ENCODE results near the gene MEGF11.

Gene MEGF11

DNA sequence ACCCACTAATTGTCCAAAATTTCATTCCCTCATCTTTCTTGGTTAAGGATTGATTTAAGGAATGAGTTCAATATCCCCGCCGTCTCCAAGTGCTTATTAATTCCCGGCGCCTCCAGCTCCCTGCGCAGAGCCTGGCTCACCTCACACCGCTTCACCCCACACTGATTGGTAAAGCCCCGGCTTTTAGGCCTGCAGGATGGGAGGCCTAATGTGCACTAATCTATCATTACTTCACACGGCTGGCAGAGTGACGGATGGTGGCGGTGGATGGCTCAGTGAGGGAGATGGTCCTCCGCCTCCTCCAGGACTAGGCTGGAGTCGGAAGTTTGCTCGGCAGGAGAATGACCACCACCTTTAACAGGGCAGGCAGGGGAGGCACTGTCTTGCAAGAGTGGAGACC lies 81.7 kb downstream of the MEGF11 start:
- DNase-seq (ENCODE audit: low read depth in 2 of 2): no peak

DNA sequence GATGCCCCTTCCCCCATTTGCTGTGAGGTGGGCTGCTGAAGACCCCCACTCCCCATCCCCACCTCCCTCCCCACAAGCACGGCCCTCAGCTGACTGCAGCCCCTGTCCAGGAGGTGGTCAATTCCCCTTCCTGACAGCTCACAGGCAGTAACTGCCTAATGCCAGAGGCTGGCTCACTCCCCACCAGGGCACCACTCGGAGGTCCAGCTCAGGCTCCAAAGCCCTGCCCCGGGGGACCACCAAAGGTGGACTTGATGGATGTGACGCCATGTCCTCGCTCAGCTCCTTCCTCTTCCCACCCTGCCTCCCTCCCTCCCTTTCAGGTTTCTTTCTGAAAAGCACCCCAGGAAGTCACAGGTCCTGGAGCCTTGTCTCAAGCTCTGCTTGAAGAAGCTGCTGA lies 82.8 kb downstream of the MEGF11 start:
- DNase-seq (ENCODE audit: low read depth in 2 of 2): no peak

DNA sequence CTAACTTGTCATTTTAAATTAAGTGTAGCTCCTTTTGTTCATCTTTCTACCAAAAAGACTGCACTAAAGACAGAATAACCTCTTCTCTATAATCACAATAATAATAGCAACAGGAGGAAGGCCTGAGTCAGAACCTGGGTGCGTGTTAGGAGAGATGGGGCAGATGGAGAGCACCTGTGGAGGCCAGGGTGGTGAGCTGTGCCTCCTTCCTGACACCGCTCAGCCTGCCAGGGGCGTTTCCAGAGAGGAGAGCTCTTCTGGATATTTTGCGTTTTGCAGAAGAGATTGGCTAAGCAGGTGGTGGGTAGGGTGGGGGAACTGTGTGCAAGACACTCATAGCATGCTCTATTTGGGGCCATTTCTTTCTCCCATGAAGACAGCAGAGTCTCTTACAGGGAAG lies 83.5 kb downstream of the MEGF11 start:
- DNase-seq (ENCODE audit: low read depth in 2 of 2): no peak

DNA sequence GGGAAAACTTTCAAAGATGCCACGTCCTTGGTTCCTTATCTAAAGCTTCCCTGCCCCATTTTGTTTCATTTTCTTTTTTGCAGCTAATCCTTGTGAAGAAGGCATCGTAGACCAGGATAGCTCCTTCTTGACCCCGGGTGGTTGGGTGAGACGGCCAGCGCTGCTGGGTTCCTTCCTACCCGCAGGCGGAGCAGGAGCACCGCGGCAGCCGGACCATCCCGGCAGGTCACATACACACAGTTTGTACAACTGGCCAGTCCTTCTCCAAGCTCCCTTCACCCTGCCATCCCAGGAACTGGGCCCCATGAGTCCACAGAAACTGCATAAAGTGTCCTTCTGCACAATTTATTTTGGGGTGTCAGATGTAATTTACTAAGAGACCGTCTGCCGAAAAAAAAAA lies 83.9 kb downstream of the MEGF11 start:
- DNase-seq (ENCODE audit: low read depth in 2 of 2): no peak

DNA sequence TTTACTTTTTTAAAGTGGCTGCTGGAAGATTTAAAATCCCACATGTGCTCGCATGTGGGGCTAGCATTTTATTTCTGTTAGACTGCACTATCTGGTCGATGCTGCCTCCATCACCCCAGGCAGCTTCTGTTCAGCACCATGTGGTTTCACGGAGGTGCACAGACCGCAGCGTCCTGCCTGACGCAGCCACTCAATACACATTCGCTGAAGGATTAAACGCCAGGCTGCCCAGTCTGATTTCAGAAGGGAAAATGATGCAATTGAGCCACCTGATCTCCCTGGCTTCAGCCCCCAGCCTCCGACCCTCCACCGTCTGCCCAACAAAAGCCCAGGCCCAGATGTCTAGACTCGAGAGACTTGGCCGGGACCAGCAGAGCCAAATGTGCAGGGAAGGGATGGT lies 84.5 kb downstream of the MEGF11 start:
- DNase-seq (ENCODE audit: low read depth in 2 of 2): no peak

DNA sequence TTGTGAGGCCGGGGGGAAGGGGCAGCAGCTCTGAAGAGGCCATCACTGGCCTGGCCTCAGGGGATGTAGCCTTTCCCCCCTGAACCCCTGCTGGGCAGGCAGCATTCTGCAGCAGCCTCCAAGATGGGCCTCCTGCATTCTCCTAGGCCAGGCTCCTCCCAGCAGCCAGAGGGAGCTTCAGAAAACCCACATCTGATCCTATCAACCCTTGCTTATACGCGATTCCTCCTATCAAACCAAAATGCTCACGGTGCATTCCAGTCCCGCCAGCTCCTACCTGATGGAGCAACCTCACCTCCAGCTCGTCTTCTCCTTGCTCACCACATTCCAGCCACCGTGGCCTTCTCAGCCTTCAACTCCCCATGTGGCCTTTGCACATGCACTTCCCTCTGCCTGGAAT lies 85.7 kb downstream of the MEGF11 start:
- DNase-seq (ENCODE audit: low read depth in 2 of 2): no peak

DNA sequence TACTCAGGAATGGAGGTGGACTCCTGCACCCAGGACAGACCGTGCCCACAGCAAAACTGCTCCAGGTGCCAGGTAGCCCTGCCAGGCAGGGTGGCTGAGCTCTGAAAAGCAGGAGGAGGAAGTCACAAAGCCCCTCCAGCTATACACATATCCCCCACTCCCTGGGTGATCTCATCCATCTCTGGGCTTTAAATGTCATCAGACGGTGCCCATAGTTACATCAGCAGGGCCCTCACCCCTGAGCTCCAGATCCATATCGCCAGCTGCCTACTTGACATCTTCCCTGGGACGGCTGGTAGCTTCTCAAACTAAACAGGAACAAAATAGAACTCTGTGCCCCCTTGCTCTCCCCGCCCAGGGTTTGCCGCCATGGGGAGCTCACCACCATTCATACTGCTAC lies 87.7 kb downstream of the MEGF11 start:
- no peak for DNase-seq (ENCODE audit: low read depth in 2 of 2)

DNA sequence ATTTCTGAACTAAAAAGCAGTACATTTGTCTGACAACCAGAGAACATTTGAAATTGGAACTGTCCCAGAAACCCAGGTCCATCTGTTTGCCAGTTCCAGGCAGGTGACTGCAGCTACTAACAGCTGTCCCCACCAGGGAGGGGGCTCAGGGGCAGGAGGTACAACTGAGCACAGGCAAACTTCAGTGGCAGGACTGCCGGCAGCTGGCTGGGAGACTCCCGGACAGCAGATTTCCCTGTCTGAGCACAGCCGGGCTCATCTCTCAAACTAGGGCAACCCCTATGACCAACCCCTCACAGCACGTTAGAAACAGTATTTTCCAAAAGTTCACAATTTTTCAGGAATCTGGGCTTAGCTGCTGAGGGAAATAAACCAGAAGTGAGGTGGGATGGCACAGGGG lies 88.8 kb downstream of the MEGF11 start:
- DNase-seq (ENCODE audit: low read depth in 2 of 2): no peak

DNA sequence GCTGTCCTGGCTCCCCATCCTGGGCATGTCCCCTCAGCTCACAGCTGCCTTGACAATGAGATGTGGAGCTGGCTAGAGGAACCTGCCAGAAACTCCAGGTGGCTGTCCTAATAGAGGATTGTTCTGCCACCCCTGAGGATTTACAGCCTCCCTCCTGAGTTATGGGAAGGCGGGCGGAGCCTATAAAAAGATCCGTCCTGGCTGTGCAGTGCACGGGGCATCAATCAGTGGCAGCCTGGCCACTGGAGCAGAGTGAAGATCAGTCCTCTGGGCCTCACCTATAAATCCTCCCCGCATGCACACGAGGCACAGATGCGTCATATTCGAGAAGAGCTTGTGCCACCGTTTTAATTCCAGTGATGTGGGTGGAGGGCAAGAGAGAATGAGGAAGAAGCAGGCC lies 90.0 kb downstream of the MEGF11 start:
- DNase-seq (ENCODE audit: low read depth in 2 of 2): no peak

DNA sequence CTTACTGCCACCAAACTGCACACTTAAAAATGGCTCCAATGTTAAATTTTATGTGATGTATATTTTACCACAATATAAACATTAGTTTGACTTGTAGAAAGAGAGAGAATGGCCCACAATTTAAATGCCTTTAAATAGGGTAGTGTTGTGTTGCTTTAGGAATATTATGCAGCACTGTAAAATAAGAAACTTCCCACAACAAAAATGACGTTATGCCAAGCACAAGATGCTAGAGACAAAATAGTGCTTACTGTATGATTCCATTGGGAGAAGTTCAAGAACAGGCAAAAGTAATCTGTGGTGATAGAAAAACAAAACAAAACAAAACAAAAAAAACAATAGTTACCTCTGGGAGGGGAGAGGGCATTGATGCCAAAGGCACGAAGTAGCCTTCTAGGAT lies 91.3 kb downstream of the MEGF11 start:
- no peak for DNase-seq (ENCODE audit: low read depth in 2 of 2)

DNA sequence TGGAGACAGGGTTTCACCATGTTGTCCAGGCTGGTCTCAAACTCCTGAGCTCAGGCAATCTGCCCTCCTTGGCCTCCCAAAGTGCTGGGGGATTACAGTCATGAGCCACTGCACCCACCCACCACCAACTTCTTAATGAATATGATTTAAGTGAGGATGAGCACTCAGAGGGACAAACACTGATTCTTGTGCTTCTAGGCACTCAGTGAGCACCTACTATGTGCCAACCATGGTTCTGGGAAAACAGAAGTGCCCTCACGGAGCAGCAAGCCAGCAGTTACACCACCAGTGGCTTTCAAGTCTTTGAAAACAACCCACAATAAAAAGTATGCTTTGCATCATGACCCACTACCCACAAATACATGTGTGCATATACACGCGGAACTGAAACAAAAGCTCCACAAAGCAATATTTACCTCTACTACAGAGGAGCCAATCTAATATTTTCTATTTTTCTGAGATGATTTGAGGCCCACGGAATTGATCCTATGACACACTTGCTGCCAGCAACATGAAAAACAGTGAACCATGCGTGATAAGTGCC lies 91.9 kb downstream of the MEGF11 start:
- DNase-seq (ENCODE audit: low read depth in 2 of 2): no peak

DNA sequence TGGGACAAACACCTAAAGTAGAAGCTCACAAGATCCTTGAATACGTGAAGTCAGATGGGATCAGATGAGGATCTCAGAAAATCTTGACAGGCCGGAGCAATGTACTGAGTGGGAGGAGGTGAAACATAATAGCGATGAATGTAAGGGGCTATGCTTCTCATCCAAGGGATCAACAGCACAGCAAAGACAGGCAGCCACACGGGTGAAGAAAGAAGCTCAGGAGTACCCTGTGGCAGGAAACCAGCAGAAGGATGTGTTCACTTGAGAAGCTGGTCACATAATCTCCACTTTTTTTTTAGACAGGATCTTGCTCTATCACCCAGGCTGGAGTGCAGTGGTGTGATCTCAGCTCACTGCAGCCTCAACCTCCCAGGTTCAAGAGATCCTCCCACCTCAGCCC lies 92.4 kb downstream of the MEGF11 start:
- DNase-seq (ENCODE audit: low read depth in 2 of 2): no peak

DNA sequence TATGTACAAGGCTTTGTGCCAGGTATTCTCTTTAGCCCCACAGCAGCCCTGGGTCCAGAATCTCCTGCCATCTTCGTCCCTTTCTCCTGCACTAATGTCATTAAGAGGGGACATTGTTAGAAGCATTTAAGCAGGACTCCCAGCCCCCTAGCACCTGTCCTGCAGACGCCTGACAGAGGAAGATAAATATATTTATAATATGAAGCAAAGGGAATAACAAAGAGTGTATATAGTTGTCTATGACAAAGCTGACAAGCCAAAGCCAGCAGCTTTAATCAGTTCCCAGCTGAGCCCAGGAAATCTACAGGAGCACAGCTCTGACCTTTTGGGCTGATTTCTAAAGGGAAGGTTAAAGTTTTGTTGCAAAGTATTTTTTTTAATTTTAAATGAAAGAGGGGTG lies 96.0 kb downstream of the MEGF11 start:
- DNase-seq (ENCODE audit: low read depth in 2 of 2): no peak

DNA sequence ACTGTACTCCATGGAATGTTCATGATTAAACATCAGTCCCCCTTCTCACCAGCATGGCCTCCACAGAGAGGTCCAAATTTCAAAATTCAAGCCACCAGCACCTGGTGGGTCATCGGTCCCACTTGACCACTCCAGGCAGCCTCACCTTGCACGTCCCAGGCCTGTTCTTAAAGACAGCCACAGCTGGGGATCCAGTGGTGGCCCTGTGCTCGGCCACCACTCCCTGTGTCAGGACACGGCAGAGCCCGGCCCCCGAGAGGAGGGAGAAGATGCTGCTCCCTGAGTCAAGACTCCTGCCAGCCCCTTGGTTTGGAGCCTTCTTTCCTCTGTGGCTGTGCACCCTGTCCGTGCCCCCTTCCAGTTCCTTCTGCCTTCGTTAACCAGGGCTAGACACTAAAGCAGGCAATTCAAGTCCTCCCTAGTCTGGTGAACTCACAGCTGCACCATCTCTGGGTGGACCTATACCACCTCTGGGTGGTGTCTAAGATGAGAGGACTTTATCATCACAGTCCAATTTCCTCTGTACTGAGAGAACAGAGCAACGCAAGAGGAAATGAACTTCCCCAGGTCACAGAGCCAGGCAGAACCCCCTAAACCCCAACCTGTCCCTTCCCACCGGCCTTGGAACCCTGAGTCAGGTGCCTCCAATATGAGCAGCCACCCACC lies 97.1 kb downstream of the MEGF11 start:
- no peak for DNase-seq (ENCODE audit: low read depth in 2 of 2)

DNA sequence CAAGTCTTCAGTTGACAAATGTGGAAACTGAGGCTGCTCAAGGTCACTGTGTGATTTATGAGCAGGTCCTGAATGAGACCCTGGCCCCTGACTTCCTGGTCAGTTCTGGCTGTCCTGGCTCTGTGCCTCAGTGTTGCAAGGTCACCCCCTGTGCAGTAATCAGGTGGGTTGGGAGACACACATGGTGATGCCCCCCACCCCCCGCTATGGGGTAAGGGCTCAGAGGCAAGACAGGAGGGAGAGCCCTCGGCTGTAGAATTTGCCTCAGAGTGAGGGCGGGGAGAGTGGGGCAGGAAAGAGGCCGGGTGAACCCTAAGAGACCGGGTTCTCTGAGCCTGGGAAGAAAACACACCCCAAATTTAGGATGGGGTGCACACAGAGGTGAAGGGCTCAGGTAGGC lies 98.5 kb downstream of the MEGF11 start:
- DNase-seq (ENCODE audit: low read depth in 2 of 2): no peak

DNA sequence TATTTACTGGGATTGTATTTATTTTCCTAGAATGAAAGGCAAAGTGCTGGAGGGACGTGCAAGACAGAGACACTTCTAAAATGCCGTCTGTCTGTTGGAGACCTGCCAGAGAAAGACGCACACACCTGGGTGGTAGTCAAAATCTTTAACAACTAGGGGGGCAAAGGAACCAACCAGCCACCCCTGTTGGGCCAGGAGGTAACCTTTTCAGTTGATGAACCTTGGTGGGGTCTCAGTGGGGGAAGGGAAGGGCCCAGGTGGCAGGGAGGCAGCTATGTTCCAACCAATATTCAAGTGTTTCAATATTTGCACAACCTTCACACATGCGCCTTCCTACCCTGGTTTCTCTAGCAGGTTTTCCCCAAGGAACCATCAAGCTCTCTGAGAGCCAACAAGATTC lies 99.0 kb downstream of the MEGF11 start:
- DNase-seq (ENCODE audit: low read depth in 2 of 2): no peak

DNA sequence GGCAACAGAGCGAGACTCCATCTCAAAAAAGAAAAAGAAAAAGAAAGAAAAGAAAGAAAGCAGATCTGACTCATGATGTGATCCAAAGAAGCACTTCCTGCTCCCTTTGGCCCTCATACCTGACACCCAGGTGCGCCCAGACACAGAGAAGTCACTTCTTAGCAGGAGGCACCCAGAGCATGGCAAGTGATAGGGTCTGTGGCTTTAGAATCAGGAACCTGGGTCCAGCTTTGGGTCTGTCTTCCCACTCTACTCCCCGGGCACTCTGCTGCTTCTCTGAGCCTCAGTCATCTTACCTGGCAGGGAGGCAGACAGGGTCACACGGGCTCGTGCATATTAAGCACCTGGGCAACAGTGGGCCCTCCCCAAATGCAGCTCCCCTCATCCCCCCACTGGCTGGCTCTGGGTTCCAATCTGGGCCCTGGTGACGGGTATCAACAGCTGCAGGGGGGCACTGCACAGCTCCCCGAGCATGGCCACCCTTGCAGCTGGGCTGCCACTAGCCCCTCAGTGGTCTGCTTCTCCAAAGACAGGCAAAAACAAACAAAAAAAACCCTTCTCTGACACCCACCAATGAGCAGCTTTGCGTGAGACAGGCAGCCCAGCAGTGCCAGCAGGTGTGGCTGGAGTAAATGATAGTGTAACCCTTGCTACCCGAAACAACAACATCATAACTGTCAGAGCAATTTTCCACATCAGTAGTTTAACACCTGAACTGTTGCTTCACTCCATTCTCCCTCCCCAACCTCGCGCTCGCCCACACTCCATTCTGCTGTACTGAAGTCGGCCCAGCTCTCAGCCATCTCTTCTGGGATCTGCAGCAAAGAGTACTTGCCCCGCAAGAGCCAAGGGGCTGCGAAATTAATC lies 99.8 kb downstream of the MEGF11 start:
- DNase-seq (ENCODE audit: low read depth in 2 of 2): no peak

DNA sequence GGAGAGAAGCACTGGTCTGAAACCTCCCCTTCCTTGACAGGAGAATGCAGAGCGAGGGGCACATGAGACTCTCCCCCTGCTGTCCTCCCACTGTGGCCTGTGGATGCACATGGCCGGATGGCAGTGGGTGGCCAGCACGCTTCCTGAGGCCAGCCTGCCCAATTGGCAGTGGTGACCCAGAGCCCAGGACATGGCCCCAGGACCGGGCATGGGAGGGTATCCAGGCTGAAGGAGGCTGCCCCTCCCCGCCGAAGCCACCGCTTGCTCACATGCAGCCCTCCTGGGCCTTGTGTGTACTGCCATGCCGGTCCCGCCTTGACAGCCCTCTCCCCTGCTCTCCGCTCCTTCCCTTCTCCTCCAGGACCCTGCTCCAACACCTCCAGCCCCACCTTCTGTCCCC lies 100.9 kb downstream of the MEGF11 start:
- no peak for DNase-seq (ENCODE audit: low read depth in 2 of 2)

DNA sequence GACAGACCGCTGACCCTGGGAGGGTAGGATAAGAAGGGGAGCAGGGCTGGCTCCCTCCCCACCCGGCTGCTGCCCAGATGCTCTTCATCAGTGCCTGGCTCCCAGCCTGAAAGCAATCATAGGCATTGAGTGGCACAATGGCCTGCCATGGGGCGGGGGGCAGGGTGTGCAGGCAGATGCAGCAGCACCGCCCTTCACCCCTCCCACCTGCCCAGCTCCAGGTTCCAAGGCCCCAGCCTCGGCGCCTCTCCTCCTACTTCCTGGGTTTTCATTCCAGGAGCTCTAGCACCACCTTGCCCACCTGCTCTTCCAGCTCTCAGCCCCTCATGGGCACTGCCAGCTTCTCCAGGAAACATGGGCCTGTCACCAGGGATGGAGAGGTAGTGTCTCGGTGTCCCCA lies 101.7 kb downstream of the MEGF11 start:
- no peak for DNase-seq (ENCODE audit: low read depth in 2 of 2)

DNA sequence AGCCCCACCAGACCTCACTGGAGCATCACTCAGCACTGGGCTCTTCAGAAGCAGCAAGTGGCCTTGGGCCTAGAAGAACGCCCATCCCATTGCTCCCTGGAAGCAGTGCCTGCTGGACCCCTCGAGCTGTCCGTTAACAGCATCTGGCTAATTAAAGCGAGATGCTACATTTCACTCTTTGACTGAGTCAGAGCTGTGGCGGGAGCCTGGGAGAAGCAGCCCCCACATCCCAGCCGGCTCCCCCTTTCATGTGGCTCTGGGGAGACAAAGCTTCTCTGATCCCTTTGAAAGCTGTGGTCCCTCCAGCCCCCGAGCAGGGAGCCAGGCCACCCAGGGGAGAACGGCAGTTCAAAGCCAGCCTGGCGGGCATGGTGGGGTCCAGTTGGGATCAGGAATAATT lies 103.7 kb downstream of the MEGF11 start:
- DNase-seq (ENCODE audit: low read depth in 2 of 2): no peak

DNA sequence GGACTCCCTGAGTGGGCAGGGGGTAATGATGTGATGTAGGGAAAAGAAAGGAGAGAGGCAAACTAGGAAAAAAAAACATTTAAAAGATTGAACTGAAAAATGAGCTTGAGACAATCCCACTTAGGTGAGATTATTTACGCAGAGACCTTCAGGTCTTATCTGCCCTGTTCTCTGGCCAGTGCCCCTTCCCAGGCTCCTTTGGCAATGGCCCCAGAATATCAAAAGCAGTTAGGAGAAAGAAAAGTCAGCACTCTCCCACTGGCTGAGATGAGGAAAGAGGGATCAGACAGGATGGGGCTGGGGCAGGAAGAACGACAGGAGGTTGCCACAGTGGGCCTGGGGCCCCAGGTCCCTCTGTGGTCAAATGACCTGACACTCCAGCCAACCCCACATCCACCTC lies 105.4 kb downstream of the MEGF11 start:
- no peak for DNase-seq (ENCODE audit: low read depth in 2 of 2)

DNA sequence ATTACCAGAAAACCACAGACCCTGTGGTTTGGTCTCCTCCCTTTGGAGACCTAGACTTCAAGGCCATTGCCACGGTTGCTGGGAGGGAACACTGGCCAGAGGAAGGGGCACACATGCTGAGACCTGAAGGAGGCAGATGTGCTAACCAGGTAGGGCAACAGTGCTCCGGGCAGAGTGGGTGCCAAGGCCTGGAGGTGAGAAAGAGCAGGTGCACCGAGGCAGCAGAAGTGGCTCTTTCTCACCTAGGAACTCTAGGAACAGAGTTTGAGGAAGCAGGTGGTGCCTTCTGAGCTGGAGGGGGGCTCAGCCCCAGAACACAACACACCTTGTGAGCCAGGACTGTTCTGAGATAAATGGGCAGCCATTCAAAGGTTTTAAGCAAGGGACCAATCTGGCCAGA lies 106.1 kb downstream of the MEGF11 start:
- DNase-seq (ENCODE audit: low read depth in 2 of 2): no peak

DNA sequence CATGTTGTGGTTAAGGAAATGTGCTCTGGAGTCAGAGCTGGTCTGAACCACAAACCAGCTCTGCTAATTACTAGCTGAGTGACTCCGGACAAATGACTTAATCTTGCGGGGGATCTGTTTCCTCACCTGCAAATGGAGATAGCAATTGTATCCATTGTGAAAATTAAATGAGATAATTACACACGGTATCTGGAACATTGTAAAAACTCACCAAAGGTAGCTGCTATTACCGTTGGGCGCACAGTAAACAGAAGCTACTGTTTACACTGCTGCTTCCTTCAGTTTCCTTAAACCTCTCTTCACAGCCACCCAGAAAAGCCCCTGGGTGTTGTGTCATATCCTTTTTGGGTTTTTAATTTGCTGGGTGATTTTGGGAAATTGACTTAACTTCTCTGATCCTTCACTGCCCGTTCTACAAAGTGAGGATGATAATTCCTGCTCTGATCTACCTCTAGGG lies 107.8 kb downstream of the MEGF11 start:
- DNase-seq (ENCODE audit: low read depth in 2 of 2): no peak

All from fibroblast of skin of left biceps (primary cell).